Fibroblast of skin of abdomen (primary cell): ENCODE measurements around the gene CAMK1.
A peak's percentile ranks its signal among the peaks of the same experiment; 100 is the strongest.

Source experiments
- DNase-seq: peaks from one replicate; pipeline ENCODE4 v3.0.0-alpha.2; 2013

The CAMK1 gene

DNA sequence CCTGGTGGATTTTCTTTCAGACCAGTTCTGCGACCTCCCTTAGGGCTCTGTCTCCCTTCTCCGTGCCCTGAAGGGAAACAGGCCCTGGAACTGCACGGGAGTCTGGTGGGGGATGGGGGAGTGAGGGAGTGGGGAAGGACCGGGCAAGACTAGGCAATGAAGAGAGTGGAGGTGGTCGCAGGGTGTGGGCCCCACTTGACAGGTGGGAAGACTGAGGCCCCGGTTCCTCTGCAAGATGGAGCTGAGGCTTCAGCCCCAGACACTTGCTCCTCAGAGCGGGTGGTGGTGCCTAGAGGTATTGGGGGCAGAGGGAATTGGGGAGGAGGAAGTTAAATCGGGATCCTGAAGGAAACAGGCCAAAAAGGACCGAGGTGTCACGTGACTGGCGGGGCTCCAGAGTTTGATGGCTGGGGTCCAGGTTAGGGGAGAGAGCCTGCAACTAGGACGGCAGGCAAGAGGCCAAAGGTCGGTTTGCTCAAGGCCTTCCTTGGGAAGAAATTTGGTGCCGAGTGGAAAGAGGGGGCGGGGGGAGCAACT is 597 bp upstream of the CAMK1 start:
- no peak for DNase-seq

DNA sequence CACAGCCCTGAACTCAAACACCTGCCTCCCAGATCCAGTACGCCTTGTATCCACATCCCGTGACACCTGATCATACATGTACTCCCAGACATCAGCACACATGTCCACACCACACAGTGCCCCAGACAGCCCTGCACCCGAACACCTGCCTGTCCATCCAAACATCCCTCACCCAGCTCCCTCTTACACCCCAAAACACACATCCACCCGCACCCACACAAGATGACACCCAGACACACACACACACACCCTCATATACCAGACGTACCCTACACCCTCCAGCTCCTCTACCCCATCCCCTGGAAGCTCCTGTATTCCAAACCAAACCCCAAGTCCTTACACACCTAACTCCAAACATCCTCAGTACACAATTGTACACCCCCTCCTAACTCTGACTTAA is 735 bp downstream of the CAMK1 start:
- DNase-seq: no peak

DNA sequence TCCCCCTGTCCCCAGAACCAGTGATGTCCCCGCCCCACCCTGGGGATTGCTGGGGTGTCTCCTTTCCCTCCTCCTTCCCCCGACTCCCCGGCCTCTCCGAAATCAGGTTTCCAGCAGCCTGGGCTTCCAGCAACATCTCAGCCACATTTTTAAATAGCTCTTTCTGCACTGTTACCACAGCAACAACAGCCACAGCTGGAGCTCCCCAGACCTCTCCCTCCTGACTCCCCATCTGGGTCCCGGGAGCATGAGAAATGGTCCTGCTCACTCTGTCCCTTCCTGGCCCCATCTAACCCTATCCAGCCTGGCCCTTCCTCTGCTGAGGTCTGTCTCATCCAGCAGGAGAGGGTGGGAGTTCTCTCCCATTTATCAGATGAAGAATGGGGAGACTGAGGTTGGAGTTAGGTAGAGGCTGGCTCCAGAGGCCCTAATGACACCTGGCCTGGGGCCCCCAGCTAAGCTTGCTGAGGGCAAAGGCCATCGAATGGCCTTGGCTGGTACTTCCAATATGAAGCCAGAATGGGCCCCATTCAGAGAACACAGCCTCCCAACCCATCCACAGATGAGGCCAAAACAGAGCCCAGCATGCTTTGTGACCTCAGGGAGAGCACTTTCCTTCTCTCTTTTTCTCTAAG is 1.5 kb downstream of the CAMK1 start:
- DNase-seq: no peak

DNA sequence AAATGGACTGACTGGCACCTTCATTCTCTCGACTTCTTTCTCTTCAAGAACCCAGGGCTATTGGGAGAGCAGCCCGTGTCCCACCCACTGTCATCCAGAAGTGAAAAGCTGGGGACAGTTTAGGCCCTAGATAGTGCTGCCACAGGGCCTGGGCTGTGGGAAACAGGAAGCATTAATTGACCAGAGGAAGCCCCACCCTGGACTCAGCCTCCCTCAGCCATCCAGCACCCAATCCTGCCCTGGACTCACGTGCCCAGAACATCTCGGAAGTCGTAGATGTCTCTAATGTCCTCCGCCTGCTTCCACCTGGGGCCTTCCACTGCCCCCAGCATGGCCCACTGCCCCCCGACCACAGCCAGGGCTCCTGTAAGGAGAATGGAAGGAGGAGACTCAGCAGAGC is 2.3 kb downstream of the CAMK1 start:
- no peak for DNase-seq

DNA sequence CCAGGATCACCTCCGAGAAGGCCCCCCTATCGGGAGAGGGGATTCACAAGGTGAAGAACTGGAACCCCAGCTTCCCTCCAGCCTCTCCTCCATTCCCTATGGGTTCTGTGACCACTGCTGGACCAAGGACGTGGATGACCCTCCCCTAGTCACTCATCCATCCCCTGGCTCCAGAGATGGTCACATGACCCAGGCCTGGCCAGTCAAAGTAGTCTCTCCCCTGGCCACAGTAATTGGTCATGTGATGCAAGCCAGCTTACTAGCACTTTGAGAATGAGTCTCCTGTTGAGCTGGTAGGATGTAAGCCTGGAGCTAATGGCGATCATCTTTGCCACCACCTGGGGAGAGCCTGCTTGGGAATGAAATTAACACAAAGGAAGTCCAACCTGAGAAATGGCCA is 3.9 kb downstream of the CAMK1 start:
- no peak for DNase-seq

DNA sequence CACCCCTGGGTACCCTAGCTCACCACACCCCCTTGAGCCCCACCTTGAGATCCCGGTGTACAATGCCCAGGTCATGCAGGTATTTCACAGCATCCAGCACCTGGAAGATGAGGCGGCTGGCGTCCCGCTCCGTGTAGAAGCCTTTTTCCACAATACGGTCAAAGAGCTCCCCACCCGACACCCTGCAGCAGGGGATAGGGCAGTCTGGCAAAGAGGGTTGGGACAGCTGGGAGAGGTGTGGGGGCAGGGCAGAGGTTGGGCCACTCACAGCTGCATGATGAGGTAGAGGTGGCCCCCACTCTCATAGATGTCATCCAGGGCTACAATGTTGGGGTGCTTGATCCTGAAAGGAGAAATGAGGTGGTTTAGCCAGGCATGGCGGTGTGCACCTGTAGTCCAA is 6.9 kb downstream of the CAMK1 start:
- no peak for DNase-seq

DNA sequence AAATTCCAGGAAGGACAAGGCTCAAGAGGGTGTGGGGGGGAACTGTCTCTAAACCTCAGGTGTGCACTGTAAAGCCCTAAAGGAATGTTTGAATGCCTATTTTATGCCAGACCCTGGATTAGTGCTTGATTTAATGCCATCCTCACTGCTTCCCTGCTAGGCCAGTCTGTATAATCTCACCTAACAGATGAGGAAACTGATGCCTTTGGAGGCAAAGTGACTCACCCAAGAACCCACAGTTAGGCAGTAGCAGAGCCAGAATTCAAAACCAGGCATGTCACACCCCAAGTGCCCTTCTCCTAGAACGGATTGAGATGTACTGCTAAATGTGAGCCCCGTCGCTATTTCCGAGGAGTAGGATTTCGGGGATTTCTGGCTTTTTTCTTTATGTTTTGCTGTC is 7.8 kb downstream of the CAMK1 start:
- DNase-seq: no peak

DNA sequence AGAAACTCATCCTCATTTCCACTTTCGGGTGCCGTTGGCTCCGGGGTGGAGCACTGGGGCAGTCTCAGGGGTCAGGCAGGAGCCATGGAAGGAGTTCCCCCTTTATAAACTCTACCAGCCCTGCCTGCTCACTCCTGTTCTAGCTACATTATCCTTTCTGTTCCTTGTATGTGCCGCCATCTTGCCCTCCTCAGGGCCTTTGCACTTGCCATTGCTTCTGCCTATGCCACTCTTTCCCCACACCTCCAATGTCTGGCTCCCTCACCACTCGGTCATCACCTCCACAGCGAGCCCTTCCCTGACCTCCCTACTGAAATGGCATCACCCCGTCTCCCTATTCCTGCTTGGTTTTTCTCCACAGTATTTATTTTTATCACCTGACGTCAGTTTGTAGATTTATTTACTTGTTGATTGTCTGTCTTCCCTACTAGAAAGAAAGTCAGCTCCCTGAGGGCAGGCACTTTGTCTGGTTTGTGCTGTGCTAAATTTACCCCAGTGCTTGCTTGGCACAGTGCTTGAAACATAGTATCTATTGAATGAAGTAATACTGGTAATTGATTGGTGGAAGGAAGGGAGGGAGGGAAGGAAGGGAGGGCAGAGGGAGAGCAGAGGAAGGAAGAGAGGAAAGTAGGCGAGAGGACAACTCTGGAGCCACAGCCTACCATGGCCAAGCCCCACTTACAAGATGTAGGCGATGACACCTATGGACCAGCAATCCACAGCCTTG is 8.8 kb downstream of the CAMK1 start:
- no peak for DNase-seq

DNA sequence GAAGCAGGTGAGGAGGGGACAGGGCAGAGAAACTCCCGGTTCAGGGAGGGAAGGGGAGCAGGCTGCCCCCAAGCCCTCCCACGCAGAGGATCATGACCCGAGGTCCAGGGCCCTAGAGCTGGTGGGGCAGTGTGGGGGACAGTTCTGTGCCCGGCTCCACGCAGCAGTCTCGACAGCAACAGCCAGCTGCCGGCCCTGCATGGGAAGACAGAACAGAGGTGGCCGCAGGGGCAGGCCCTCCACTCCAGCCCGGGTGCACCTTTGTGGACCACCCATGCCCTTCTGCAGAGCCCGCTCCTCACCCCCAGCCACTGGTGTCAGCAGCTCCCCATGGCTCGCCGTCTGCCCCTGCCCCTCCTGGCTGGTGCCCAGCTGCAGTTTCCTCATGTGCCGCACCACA is 12.3 kb downstream of the CAMK1 start:
- DNase-seq: no peak

DNA sequence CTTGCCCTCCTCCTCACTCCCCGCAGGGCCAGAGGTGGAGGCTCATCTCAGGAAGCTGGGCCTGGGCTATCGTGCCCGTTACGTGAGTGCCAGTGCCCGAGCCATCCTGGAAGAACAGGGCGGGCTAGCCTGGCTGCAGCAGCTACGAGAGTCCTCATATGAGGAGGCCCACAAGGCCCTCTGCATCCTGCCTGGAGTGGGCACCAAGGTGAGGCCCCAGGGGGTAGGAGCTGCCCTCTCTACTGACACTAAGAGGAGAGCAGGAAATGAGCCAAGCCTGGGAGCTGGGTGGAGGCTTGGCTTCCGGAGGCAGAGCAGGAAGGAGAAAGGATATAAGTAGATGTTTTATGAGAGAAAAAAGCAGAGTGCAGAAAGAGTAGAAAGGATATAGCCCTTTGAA is 15.1 kb downstream of the CAMK1 start:
- no peak for DNase-seq

DNA sequence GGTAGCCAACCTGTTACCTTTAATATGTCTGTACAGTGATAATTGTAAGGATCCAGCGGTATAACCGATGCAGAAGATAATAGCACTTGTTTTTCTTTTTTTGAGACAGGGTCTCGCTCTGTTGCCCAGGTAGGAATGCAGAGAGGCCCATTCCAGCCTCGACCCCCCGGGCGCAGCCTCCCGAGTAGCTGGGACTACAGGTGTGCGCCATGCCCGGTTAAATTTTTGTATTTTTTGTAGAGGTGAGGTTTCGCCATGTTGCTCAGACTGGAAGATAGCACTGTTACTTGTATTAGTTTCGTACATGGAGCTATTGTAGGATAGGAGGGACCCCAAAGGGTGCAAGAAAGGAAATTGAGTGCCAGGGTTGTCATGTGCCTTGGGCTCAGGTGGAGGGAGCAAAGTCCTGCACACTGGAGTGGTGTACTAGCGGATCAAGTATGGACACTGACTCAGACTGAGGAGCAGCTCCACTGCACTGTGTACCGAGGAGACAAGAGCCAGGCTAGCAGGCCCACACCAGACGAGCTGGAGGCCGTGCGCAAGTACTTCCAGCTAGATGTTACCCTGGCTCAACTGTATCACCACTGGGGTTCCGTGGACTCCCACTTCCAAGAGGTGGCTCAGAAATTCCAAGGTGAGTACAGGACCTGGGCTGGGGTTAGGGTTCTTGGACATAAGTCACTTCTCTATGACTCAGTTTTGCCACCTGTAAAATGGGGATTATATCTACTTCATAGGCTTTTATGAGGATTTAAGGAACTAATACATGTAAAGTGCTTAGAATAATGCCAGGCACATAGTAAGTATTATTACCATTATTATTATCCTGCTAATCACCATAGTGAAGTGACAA is 19.0 kb downstream of the CAMK1 start:
- DNase-seq: no peak

DNA sequence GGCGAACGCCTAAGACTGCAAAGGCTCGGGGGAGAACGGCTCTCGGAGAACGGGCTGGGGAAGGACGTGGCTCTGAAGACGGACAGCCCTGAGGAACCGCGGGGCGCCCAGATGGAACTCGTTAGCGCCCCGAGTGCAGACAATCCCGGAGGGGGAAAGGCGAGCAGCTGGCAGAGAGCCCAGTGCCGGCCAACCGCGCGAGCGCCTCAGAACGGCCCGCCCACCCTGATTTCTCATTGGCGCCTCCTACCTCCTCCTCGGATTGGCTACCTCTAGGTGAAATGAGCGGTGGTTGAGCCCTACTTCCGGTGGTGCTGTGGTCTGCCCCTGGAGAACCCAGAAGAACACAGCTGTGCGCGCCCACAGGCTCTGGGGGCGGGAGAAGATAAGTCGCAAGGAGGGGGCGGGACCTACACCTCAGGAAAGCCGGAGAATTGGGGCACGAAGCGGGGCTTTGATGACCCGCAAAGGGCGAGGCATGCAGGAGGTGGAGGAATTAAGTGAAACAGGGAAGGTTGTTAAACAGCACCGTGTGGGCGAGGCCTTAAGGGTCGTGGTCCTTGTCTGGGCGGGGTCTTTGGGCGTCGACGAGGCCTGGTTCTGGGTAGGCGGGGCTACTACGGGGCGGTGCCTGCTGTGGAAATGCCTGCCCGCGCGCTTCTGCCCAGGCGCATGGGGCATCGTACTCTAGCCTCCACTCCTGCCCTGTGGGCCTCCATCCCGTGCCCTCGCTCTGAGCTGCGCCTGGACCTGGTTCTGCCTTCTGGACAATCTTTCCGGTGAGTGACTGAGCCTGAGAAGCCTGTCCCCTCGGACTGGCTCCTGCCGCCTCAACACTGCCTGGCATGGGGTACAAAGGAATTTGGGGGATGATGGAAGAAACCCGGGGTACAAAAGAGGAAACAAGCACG is 19.8 kb downstream of the CAMK1 start, which contains the start of gene OGG1:
Gene OGG1 (plus strand): TSS at position 308 of the 911 bp plus-strand sequence. CDS start 335 bp downstream, at position 643.
- DNase-seq: peak; percentile 99

DNA sequence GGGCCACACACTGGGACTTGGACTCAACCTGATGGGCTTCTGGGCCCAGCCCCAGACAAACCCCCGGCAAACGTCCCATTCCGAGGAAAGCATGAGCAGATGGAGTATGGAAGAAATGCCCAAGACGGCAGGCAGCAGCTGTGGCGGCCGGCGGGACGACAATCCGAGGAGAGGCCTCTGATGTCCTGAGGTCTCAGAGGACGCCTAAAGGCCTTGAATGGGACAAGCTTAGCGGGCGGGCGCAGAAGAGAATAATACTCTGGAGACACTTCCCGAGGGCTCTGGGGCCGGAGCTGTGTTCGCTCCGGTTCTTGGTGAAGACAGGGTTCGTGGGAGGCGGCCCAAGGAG is 20.5 kb downstream of the CAMK1 start:
- DNase-seq: no peak

DNA sequence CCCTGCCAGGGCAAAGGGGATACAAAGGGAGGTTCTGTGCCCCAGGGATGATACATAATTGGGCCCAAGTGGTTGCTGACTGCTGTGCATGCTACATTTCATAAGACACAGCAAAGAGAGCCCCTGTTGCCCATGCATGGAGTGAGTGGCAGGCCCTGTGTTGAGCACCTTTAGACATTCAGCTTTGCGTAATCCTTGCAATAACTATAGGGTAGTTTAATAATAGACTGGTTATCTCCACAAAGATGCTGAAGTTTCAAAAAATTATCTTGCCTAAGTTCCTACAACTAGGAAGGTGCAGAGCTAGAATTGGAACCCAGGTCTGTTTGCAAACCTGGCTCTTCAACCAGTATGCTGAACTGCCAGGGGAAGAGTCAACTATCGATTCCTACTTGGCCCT is 21.7 kb downstream of the CAMK1 start:
- no peak for DNase-seq

DNA sequence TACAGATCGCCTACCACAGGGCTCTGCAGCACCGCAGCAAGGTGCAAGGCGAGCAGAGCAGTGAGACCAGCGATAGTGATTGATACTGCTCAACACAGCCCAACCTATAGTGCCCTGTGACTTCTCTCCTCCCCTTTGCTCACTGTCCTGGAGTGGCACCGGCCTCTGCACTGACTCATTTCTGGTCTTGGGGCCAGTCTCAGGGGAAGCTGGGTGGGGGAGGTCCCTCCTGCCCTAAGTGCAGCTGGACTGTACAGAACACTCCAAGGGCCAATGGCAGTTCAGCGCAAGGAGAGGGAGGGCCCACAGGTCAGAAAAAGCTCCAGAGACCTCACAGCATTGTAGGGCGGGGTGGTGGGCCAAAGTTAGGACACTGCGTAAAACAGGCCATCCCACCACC is 22.5 kb downstream of the CAMK1 start:
- DNase-seq: no peak

DNA sequence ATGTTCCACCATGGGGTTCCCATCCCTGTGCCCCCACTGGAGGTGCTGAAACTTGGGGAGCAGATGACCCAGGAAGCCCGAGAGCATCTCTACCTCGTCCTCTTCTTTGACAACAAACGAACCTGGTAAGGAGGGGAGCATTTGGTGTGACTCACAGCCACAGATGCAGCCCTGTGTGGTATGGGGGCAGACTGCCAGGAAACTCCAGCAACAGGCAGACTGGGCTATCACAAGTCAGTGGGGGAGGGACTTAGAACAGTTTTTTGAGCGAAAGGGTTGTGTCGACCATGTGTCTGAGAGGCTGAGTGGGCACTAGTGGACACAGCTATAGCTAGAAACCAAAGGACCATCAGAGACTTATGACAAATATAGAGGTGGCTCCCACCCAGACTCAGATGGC is 23.4 kb downstream of the CAMK1 start:
- DNase-seq: peak; percentile 84

DNA sequence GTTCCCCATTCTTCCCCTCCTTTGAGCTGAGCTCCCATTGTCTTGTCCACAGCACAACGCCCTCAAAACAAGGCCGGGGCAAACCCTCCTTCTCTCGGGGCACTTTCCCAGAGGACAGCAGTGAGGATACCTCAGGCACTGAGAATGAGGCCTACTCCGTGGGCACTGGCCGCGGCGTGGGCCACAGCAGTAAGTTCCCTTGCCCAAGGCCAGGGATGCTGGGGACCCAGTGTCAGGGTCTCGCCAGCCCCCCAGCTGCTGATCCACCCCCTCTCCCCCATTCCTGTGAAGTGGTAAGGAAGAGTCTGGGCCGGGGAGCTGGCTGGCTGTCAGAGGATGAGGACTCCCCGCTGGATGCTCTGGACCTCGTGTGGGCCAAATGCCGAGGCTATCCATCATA is 24.2 kb downstream of the CAMK1 start:
- no peak for DNase-seq

DNA sequence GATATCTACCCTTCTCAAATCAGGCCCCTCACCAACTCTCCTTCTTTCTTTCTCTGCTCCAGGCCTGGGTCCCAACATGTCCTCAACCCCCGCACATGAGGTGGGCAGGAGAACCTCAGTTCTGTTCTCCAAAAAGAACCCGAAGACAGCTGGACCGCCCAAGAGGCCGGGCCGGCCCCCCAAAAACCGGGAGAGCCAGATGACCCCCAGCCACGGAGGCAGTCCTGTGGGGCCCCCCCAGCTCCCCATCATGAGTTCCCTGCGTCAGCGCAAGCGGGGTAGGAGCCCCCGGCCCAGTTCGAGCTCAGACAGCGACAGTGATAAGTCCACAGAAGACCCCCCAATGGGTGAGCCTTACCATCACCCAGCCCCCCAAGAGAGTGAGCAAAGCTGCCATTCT is 25.6 kb downstream of the CAMK1 start:
- DNase-seq: no peak

DNA sequence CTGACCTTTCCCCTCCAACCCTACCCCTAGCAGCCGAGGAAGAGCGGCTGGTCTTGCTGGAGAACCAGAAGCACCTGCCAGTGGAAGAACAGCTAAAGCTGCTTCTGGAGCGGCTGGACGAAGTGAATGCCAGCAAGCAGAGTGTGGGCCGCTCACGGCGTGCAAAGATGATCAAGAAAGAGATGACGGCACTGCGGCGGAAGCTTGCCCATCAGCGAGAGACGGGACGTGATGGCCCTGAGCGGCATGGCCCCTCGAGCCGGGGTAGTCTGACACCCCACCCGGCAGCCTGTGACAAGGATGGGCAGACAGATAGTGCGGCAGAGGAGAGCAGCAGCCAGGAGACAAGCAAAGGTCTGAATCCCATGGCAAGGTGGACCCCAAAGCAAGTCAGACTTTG is 26.2 kb downstream of the CAMK1 start:
- no peak for DNase-seq

DNA sequence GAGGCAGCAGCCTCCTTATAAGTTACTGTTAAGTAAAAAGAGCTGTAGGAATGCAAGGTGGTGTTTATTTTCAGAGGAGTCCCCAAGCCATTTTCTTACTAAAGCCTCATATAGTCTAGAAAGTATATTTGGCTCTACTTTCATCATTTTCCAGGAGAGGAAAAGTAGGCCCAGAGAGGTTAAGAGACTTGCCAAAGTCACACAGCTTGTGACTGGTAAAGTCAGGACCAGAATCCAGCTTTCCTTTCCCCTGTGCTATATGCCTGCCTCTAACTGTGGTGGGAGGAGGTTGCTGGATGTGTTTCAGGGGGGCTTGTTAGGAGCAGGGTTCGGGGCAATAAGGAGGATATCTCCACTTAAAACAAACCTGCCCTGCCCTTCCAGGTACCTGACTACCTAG is 27.2 kb downstream of the CAMK1 start:
- DNase-seq: no peak

DNA sequence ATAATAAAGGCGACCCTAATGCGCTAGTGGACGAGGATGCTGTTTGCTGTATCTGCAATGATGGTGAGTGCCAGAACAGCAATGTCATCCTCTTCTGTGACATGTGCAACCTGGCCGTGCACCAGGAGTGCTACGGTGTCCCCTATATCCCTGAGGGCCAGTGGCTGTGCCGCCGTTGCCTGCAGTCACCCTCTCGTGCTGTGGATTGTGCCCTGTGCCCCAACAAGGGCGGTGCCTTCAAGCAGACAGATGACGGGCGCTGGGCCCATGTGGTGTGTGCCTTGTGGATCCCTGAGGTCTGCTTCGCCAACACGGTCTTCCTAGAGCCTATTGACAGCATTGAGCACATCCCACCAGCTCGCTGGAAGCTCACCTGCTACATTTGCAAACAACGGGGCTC is 30.6 kb downstream of the CAMK1 start:
- DNase-seq: no peak

DNA sequence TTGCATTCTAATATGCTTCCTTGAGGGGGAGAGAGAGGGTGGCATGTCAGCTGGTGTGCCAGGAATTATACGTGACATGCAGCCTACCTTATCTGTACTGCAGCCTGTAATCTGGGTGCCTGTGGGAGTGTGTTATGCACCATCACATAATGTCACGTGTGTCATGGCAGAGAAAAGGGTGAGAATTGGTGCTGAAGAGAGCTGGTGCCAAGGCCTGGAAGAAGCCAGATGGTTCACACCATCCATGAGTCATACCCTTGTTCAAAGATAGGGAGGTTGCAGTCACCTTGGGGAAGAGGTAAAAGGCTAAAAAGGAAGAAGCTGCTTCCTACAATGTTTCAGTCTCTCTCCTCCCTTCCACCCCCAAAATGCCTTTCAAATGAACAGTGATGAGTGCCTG is 32.9 kb downstream of the CAMK1 start:
- DNase-seq: no peak
